GM21737 (cell line): ENCODE measurements around the gene ASCL3.
"Not testable (repeated sequence)": the region's sequence is repeated elsewhere in the genome, so short reads cannot be mapped to it uniquely, and the experiment has no call there.

ENCODE experiments used
- ATAC-seq: cut with Tn5 transposase; IDR thresholded peaks from one replicate; pipeline ENCODE4 v1.9.1; 2021; ENCODE audit warnings: mild to moderate bottlenecking, moderate library complexity; ENCODE audit not compliant: unreplicated experiment

ASCL3 gene

DNA sequence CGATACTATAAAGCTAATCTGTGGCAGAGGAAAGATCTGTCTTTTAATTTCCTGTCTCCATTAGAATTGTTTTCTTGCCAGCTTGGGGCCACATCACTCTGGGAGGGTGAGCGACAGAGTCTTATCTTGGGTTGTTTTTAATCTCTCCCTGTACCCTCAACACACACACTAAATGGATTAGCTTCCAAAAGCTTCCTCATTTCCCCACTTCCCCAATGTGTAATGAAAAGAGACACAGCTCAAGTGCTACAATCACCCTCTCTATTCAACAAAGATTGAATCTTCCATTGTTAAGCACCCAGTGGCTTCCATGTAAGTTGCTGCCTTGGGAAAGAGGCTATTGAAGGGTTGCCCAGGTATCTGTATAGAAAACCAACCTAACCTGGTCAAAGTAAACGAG lies 6.1 kb upstream of the ASCL3 start:
- ATAC-seq, result no peak

DNA sequence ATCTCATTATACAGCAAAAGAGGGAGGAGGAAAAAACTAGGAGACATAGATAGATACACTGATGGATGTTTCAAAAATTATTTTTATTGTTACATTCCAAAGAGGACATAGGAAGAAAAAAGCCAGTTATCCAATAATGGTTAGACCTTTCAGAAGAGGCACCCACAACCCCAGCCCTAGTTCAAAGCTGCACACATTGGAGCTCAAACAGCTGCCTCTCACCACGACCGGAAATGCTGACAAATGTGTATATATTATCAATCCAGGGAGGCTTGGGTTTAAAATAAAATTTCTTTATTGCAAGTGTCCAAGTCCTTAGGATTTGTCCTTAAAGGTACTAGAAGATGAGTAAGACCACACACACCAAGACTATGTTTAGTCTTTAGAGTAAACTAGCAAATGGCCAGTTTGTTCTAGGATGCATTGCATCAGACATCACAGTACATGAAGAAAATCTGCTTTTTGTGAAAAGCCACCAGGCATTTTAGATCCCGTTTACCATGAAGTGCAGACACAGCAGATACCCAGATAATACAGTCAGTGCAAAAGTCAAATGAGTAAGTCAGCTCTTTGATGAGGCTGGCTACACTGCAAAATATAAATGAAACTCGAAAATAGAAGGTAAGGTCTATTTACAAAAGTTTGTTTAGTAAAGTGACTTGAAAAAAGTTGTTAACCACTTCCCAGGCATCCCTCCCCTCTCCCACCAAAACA lies 4.6 kb upstream of the ASCL3 start:
- no peak for ATAC-seq

DNA sequence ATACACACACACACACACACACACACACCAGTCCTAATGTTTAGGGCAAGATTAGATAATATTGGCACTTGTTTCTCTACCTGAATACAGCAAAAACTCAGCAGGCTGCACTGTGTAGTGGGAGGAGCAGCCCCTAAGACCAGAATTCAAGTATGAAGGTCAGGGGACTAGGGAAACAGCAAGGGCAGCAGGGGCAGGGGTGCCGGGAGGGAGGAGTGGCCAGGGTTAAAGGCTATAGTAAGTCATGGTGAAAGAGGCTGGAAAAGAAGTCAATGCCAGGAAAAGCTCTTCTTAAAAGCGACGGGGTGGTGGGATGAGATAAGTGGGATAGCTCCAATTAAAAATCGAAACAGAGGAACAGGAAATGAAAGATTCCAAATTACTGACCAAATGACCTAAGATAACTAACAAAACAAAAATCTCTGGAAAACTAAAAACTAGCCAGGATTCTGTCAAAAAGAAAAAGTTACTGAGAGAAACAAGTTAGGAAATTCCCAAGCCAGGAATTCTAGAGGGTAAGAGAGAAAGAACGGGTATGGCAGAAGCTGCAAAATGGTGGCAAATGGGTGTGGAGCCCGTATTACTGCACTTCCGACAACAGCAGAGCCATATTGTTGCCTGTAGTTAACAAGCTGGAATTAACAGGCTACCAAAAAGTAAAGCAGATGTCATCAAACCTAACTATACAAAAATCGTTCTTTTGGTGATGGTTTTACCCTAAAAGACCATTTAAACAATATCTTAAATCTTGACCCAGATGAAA lies 1.3 kb downstream of the ASCL3 start:
- ATAC-seq, result no peak

DNA sequence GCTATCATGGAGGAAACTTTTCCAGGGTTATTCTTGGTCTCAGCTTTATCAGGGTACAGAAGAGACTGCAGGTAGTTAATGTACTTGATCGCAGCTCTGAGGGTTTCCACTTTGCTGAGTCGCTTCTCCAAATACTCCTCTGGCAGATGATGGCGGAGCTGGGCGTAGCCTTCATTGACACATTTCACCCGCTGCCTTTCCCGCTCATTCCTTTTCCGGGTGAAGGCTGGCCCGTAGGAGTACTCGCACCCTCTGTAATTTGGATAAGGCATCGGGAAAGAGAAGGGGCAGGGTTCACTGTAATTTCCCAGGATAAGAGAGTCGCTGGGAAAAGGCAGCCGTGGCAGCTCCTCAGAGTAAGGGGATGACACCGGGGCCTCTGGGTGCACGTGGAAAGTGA lies 5.2 kb downstream of the ASCL3 start:
- no peak for ATAC-seq

DNA sequence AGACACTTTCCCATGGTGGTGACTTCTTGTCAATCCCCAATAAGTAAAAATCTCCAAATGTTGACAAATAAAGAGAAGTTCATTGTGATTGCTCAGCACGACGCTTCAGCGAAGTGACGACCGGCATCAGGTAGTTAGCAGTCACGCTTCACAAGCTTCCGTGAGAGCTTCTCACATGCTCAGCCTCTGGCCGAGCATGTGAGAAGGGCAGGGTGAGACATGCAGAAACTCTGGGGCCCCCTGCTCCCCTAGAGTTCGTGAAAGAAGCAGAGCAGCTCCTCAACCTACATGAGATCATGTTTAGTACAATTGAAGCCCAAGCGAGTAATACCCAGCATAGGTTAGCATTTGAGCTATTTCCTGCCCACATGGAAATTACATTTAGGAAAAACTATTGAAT lies 5.7 kb downstream of the ASCL3 start:
- no peak for ATAC-seq

DNA sequence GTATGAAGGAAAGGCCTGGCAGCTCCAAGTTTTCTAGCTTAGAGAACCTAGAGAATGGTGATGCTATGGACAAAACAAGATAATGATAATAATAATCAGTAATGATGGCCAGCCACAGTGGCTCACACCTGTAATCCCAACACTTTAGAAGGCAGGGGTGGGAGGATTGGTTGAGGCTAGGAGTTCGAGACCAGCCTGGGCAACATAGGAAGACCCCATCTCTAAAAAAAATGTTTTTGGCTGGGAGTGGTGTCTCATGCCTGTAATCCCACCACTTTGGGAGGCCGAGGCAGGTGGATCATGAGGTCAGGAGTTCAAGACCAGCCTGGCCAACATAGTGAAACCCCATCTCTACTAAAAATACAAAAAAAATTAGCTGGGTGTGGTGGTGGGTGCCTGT lies 7.0 kb downstream of the ASCL3 start:
- not testable (repeated sequence) for ATAC-seq

DNA sequence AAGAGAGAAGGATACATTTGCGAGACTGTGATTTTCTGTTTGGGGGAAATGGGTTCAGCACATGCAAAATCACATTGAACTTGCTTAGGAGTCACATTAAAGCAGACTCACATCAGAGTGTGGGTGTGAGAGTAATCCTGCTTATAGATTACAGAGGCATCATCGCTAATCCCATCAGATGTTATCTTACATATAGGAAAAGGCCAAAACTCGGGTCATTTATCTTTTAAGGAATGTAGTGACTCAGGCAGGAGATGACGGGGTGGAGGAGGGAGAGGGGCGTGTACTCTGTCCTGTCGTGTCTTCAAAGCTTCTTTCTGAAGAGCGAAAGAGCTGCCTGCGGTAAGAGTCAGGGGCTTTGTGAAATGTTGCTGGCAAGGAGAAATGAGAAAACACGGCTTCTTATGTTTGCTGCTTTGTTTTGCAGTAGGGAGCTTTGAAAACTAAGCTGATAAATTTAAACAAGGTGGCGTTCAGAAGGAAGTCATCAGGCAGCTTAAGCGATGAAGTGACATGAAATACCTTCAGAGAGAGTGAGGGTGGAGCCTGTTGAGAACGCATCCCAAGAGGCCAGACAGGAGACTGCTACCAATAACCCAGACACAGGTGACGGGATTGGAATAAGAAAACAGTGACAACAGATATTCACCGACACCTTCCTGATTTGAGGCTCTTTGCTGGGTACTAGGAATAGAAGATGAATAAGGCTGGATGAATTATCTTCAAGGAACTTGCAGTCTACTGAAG lies 7.9 kb downstream of the ASCL3 start:
- no peak for ATAC-seq

DNA sequence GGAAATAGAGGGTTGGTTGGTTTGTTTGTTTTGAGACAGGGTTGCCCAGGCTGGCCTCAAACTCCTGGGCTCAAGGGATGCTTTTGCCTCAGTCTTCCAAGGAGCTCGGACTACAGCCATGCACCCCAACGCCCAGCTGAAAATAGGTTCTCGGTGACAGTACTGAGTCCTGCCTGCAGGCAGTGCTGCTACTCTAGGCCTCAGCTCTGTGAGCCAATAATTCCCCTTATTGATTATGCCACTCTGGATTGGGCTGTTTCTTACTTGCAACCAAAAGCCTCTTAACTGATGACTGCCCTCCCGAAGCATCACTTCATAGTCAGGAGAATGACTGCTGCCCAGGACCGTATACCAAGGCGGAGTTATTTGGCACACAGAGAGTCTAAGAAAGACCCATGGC lies 8.9 kb downstream of the ASCL3 start:
- ATAC-seq, result no peak

DNA sequence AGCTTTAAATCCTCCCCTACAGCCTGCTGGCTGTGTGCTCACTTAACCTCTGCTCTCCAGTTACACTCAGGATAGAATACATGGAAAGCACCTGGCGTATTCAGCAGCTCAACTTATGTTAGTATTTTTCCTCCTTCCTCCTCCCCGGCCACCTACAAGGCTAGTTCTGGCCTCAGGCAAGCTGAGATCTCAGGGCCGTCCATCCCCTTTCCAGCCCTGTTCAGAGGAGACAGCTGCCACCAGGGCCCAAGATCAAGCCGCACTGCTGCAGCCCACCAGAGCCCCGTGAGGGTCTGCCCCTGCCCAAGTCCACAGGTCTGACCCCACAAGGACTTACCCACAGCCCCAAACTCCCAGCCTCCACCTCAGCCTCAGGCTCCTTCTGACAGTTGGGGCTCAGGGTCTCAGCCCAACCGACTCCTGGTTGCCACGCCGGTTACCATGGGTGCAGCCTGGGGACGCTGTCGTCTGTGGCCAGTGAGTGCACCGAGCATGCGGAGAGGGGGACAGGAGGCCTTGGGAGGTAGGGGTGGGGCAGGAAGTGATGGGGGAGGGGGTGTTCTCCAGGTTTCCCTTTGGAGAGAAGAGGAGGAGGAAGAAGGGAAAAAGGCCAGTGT lies 10.1 kb downstream of the ASCL3 start, which contains the start of gene C11orf16:
TSS of gene C11orf16 (minus strand) at position 384 of the 617 bp plus-strand sequence. CDS start 639 bp downstream, outside the sequence.
- ATAC-seq, result no peak

DNA sequence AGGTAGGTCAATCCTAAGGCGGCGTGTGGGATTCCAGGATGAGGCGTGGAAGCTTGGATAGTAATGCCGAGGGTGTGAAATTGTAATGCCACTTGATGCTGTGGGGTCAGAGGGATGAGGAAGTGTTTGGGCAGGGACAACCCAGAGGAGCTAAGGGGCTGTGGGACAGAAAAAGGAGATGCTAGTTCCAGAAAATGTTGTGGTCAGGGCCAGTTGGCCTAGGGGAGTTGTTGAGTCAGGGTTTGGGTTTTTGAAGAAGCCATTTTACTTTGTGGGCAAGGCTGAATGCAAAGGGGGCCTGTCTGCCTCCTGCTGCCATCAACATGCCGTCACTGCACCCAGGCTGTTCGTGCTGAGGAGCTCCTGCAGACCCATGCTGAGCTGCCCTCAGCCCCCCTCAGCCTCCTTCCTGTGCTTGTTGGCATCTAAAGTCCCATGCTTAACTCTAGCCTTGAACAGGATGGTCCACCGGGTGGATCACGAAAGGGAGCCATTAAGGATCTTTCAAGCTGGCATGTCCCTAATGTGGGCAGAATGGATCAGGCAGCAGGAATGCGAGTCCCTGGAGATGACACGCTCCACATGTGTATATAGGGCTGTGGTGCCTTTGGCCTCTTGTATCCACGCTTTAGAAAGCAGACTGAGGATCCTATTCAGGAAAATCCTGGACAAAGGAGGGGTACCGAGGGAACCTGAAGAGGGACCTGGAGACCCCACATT lies 12.2 kb downstream of the ASCL3 start:
- no peak for ATAC-seq

DNA sequence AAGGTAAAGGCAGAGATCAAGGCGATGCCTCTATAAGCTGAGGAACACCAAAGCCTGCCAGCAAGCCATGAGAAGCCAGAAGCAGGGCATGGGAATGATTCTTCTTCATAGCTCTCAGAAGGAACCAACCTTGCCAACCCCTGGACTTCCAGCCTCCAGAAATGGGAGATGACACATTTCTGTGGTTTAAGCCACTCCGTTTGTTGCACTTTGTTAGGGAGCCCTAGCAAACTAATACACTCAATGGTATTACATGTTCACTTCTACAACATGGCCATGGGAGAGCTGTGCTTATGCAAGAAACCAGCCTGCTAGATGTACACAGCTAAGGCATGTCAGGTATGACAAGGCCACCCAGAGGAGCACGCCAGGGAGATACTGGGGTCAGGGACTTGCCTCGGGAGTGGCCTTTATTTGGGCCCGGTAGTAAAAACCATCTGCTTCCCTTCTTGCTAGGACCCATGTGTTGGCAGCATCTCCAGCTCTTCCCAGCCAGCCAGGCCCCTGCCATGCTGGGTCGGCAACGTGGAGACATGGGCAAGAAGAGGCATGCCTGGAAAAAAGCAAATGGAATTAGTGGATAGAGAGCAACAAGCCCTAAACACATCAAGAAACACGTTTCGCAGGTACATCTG lies 13.7 kb downstream of the ASCL3 start:
- ATAC-seq, result no peak

DNA sequence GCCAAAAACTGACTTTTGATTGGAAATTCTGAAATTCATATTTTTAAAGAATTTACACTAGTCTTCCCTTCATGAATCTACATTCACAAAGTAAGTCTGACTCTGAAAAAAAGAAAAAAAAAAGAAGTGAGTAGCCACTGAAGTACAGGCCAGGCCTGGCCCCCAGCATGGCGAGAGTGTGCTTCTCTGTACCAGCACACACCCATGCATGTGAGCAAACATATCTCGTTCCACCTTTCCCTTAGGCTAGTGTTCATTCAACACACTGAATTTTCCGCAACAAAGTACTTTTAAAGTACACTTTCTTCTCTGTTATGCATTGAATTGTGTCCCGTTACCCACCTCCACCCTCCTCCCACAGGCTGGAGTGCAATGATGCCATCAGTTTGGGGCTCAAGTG lies 14.6 kb downstream of the ASCL3 start:
- no peak for ATAC-seq

DNA sequence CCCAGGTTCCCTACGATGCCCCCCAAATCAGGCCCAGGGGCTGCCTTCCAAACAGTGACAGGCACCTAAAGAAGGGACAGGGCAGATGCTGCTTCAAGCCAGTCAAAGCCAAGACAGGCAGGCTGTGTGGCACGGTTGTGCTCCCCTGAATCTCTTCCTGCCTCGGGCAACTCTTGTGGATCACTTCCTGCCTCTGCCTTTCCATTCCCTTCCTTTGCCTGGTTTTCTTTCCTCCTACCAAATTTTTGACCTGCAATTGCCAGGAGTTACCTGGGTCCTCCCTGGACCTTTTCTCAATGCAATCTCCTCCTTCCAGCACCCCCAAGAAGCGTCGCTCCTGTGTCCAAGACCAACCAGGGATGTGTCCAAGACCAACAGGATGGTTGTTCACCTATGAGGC lies 15.6 kb downstream of the ASCL3 start:
- ATAC-seq, result no peak

DNA sequence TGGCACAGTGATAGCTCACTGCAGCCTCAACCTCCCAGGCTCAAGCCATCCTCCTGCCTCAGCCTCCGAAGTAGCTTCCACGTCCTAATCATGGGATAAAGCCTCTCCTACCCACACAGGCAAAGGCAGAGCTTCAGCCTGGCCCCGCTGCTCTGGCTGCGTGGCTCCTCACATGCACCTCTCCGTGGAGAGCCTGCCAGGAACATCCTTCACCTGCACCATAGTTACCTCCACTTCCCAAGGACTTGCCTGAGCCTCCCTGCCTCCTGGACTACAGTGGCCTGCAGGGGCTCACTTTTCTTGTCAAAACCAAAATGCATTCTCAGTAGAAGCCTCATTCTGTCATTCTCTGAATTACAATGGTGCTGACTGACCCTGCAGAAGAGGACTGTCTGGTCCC lies 16.6 kb downstream of the ASCL3 start:
- ATAC-seq, result no peak

DNA sequence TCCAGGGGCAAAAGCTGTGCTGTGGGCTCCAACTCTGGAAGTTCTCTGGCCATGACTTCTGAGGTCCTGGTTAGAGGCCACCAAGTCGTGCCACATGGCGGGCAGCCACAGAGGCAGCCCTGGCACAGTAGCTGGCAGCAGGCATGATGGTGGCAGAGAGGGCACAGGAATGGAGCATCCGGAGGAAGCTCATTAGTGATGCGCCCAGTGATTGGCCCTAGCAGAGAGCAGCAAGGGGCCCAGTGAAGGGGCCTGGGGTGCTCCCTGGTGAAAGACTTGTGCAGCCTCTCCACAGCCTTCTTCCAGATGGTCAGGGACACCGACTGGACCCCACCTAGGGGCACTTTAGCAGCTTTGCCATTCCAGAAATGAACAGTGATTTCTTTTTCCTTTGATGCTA lies 17.1 kb downstream of the ASCL3 start:
- no peak for ATAC-seq

DNA sequence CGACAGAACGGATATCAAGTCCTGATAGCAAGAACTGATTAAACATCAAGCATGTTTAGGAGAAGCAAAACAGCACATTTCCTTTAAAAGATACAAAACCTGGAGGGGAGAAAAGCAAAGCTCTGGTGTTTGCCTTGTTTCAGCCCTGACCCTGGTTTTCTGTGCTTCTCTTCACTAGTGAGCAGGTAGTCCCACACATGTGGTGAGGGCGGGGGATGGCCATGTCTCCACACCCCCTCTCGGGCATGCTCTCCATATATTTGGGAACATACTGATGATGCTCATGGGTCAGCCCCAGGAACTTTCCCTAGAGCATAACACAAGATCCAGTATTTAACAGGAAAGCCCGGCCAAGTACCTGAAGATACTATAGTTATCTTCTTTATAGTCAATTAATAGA lies 20.1 kb downstream of the ASCL3 start:
- ATAC-seq, result no peak

DNA sequence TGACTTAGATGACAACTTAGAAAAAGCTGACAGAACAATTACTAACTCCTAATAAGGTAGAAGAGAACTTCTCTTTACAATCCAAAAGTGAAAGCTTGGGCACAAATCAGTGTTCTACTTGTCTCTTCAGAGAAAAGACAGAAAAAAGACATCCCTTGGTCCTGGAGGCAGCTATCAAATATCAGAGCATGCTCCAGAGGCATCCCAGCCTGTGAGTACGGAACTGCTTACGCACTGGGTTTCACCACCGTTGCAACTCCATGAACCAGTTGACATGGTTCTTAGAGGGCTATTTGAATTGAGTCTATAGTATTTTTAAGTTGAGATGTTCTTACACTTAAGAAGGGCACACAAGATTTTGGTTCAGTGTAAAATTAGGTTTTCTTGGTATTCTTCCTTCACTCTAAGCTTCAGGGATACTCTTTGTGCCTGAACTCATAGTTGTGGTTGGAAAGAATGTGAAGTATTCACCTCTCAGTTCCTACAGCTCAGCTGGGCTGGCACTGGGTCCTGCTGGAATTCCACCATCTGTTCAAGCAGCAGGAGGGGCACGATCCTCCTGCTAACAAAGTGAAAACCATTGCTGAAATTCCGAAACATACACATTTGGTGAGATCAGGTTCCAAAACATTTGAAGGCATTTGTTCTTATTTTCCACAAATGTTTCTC lies 25.5 kb downstream of the ASCL3 start:
- no peak for ATAC-seq

DNA sequence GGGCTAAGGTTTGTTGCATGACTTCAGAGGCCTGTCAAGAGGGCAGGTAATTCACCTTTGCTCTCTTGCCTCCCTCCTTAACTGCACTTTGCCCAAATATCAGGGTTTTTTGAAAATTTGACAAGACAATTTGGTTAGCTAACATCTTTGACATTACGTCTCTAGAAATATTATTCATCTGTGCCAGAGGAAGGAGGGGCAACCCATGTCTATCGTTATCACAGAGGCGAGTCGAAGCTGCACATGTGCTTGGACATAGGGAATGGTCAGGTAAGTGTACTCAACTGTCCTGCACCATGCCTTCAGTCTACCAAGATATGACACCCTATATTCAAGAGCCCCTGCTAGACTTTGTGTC lies 28.2 kb downstream of the ASCL3 start:
- ATAC-seq, result no peak

DNA sequence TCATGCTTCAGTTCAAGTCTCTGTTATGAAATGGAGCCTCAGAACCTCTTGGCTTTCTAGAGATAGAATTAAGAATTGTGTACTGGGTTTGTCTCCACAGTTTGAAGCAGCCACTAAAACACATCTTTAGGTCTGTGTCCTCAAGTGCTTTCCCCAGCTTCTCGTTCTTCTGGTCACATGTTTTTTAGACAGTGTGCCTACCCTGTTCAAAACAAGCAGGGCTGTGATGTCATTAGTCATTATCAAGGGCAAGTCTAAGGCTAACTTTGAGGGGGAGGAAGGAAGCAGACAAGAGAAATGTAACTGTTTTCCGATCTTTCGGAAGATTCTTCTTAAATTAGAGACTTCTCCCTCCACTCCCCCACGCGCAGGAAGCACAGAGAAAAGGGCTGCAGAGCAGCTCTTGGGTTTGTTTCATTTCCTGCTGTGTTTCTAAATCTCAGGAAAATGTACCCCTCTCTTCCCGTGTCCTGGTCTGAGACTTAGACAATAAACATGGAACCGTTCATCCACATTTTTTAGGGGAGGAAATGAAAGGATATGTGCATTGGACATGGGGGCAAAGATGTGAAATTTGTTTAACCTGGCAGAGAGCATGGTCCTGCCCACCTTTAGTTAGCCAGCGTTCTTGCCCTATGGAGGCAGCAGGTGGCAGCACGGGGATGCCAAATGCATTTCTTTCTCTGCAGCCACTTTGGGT lies 28.7 kb downstream of the ASCL3 start:
- no peak for ATAC-seq
